Endothelial cell (in vitro differentiated cells): ENCODE results near the gene NUCKS1. TPM values are rescaled to one million over a fixed set of nuclear protein-coding genes. Genes with fewer than 3 reads are reported as not detected.
A peak's percentile ranks its signal among the peaks of the same experiment; 100 is the strongest.
"Not testable (repeated sequence)": the region's sequence is repeated elsewhere in the genome, so short reads cannot be mapped to it uniquely, and the experiment has no call there.

ENCODE experiments used
- DNase-seq: peaks from one replicate; pipeline ENCODE4 v3.0.0; 2021; ENCODE audit warnings: low spot score
- H3K27ac Mint-ChIP-seq: one replicate; pipeline ENCODE4 v1.8.0; 2021; ENCODE audit warnings: mixed read lengths, inconsistent platforms; ENCODE audit not compliant: unreplicated experiment
- H3K27me3 Mint-ChIP-seq: one replicate; pipeline ENCODE4 v1.8.0; 2021; ENCODE audit warnings: mild to moderate bottlenecking, moderate library complexity, mixed read lengths, inconsistent platforms; ENCODE audit not compliant: unreplicated experiment
- H3K36me3 Mint-ChIP-seq: one replicate; pipeline ENCODE4 v1.8.0; 2021; ENCODE audit warnings: mild to moderate bottlenecking, low read depth, mixed read lengths, inconsistent platforms; ENCODE audit not compliant: unreplicated experiment
- H3K4me1 Mint-ChIP-seq: one replicate; pipeline ENCODE4 v1.8.0; 2021; ENCODE audit warnings: mild to moderate bottlenecking, mixed read lengths, inconsistent platforms; ENCODE audit not compliant: unreplicated experiment
- H3K4me3 Mint-ChIP-seq: one replicate; pipeline ENCODE4 v1.8.0; 2021; ENCODE audit warnings: mild to moderate bottlenecking, mixed read lengths, inconsistent platforms; ENCODE audit not compliant: unreplicated experiment
- H3K9me3 Mint-ChIP-seq: one replicate; pipeline ENCODE4 v1.8.0; 2021; ENCODE audit warnings: mixed read lengths, inconsistent platforms; ENCODE audit not compliant: unreplicated experiment
- CTCF ChIP-seq: fragments of 200-600 bp; sonication (generic); IDR thresholded peaks from one replicate; pipeline ENCODE4 v1.5.0; 2021; ENCODE audit warnings: antibody characterized with exemption; ENCODE audit not compliant: unreplicated experiment
- total RNA-seq: library from RNA; stranded (reverse); fragmentation: NEBNext Ultra II Directional; extraction: Animal tissue kit (Norgen Biotek cat#: 25700); gene quantifications from one replicate; pipeline ENCODE4 v1.2.1, GENCODE V29; 2021; ENCODE audit not compliant: unreplicated experiment

Gene NUCKS1
- total RNA-seq, 1 donor from 2014 or later, result 170 TPM

DNA sequence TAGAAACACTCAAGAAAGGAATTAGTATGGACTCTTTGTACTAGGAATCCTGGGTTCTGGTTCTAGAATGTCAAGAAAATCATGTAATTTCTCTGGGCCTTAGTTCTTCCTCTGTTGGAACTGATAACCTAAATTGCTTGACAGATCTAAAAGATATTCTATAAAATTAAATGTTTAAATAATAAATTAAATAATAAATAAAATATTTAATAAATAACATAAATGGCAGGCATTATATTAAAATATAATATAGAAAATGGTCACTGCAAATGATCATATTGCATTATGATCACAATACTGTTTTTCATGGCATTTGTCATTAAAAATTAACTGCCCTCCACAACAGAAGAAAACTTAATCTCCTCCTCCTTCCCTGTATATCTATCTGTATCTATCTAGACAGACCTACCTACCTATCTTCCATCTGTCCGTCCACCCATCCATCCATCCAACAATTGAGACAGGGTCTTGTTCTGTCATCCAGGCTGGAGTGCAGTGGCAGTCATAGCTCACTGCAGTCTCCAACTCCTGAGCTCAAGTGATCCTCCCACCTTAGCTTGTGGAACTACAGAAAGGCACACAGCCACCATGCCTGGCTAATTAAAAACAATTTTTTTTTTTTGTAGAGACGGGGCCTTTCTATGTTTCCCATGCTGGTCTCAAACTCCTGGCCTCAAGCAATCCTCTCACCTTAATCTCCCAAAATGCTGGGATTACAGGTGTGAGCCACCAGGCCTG is 16.4 kb downstream of the NUCKS1 start:
- Mint-ChIP-seq H3K9me3 (no peaks in the 10 kb centered on the region), H3K27ac (peak overlapping the region; percentile 55), H3K4me1 (peaks cover 2% of the 10 kb centered on the region), H3K27me3 (peaks cover 2% of the 10 kb centered on the region), H3K4me3 (no peak overlapping the region), H3K36me3 (peaks cover 4% of the 10 kb centered on the region)
- DNase-seq, result no peak
- TF ChIP-seq CTCF, result no peak

DNA sequence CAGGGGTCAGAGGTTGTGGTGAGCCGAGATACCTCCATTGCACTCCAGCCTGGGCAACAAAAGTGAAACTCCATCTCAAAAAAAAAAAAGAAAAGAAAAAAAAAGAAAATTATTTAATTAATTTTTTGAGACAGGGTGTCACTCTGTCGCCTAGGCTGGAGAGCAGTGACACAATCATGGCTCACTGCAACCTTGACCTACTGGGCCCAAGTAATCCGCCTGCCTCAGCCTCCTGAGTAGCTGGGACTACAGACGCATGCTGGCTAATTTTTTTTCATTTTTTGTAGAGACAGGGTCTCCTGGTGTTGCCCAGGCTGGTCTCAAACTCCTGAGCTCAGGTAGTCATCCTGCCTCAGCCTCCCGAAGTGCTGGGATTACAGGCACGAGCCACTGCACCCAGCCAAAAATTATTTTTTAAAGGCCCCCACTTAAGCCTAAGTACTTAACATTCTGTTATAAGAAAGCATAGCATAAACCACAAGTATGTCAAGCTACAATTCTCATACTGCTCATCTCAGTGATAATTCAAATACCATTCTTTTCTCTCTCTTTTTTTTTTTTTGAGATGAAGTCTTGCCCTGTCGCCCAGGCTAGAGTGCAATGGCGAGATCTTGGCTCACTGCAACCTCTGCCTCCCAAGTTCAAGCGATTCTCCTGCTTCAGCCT is 19.9 kb downstream of the NUCKS1 start:
- Mint-ChIP-seq H3K9me3 (no peaks in the 10 kb centered on the region), H3K27ac (peak overlapping the region; percentile 34), H3K4me3 (no peak overlapping the region), H3K36me3 (peaks cover 4% of the 10 kb centered on the region), H3K4me1 (peaks cover 2% of the 10 kb centered on the region), H3K27me3 (peaks cover 2% of the 10 kb centered on the region)
- TF ChIP-seq CTCF, result no peak
- no peak for DNase-seq

DNA sequence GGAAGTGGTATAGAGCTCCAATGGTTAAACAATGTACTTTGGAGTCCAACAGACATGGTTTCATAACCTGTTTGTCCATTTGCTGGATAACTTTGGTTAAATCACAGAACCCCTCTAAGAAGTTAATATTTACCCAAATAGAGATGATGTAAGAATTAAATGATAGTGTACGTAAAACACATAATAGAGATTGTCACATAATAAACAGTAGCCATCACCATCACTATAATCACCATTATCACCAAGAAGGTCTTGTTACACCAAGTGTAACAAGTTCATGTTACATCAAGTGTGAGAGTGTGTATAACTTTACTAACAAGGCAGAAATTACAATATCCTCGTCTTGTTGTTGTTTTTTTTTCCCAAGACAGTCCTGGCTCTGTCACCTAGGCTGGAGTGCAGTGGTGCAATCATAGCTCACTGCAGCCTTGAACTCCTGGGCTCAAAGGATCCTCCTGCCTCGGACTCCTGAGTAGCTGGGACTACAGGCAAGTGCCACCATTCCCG is 23.3 kb downstream of the NUCKS1 start:
- Mint-ChIP-seq H3K36me3 (peaks cover 4% of the 10 kb centered on the region), H3K4me3 (no peak overlapping the region), H3K27ac (no peak overlapping the region), H3K27me3 (no peaks in the 10 kb centered on the region), H3K9me3 (no peaks in the 10 kb centered on the region), H3K4me1 (no peaks in the 10 kb centered on the region)
- TF ChIP-seq CTCF, result no peak
- no peak for DNase-seq

GRCh38 chr1:205725514-205725913 is 24.5 kb downstream of the NUCKS1 start:
- H3K27ac Mint-ChIP-seq, result no peak overlapping the region
- peaks cover 5% of the 10 kb centered on the region for H3K36me3 Mint-ChIP-seq
- no peaks in the 10 kb centered on the region for H3K9me3 Mint-ChIP-seq
- no peaks in the 10 kb centered on the region for H3K27me3 Mint-ChIP-seq
- DNase-seq, result no peak
- TF ChIP-seq CTCF, result no peak
- H3K4me1 Mint-ChIP-seq, result no peaks in the 10 kb centered on the region
- H3K4me3 Mint-ChIP-seq, result no peak overlapping the region

GRCh38 chr1:205720740-205721139 is 29.2 kb downstream of the NUCKS1 start:
- peaks cover 24% of the 10 kb centered on the region for H3K36me3 Mint-ChIP-seq
- H3K9me3 Mint-ChIP-seq, result not testable (repeated sequence)

More at GRCh38 chr1:205720740-205721139, 29.2 kb downstream of the NUCKS1 start:
- H3K4me1 Mint-ChIP-seq, H3K27me3 Mint-ChIP-seq, H3K27ac Mint-ChIP-seq, DNase-seq, H3K4me3 Mint-ChIP-seq: not testable (repeated sequence)
